Activated CD4-positive, alpha-beta T cell treated with anti-CD3 and anti-CD28 coated beads for 4 hours (primary cell): Measurements from ENCODE around the gene GHRH.

Source experiments
- DNase-seq, 2 donors: peaks; one replicate each; pipeline ENCODE4 v3.0.0-alpha.2; 2020

GHRH gene

GRCh38 chr20:37260923-37261322, 691 bp downstream of the GHRH start:
- no peak for DNase-seq

- no peak for DNase-seq
These were observed 1.7 kb downstream of the GHRH start for GRCh38 chr20:37259865-37260264.

- no peak for DNase-seq
These were observed 2.6 kb downstream of the GHRH start for GRCh38 chr20:37259031-37259430.

- no peak for DNase-seq
These were observed 3.6 kb downstream of the GHRH start for GRCh38 chr20:37257988-37258387.

GRCh38 chr20:37257530-37257929, 4.1 kb downstream of the GHRH start:
- DNase-seq = no peak

- no peak for DNase-seq
These were observed 5.3 kb downstream of the GHRH start for GRCh38 chr20:37256286-37256685.

- no peak for DNase-seq
These were observed 7.3 kb downstream of the GHRH start for GRCh38 chr20:37254114-37254878.

GRCh38 chr20:37253087-37253486, 8.5 kb downstream of the GHRH start:
- DNase-seq = no peak

- DNase-seq = no peak
These were observed 9.7 kb downstream of the GHRH start for GRCh38 chr20:37251825-37252477.

- no peak for DNase-seq
These were observed 12.3 kb downstream of the GHRH start for GRCh38 chr20:37249304-37249703.

GRCh38 chr20:37247547-37247946, 14.1 kb downstream of the GHRH start:
- DNase-seq = no peak

- DNase-seq = no peak
These were observed 14.9 kb downstream of the GHRH start for GRCh38 chr20:37246736-37247135.

- DNase-seq = no peak
These were observed 16.1 kb downstream of the GHRH start for GRCh38 chr20:37245216-37246150.

GRCh38 chr20:37244572-37244957, 17.0 kb downstream of the GHRH start:
- no peak for DNase-seq

- no peak for DNase-seq
These were observed 17.6 kb downstream of the GHRH start for GRCh38 chr20:37243937-37244571.

GRCh38 chr20:37243076-37243936, 18.3 kb downstream of the GHRH start:
- no peak for DNase-seq

GRCh38 chr20:37242503-37242902, 19.1 kb downstream of the GHRH start:
- no peak for DNase-seq

- DNase-seq = no peak
These were observed 21.1 kb downstream of the GHRH start for GRCh38 chr20:37240337-37241067.

- DNase-seq = no peak
These were observed 22.6 kb downstream of the GHRH start for GRCh38 chr20:37238935-37239451.

- no peak for DNase-seq
These were observed 23.2 kb downstream of the GHRH start for GRCh38 chr20:37238426-37238825.

- no peak for DNase-seq
These were observed 24.0 kb downstream of the GHRH start for GRCh38 chr20:37237656-37238055.
